H1 (cell line): ENCODE results near the gene GNAQ. TPM values are rescaled to one million over a fixed set of nuclear protein-coding genes. Genes with fewer than 3 reads are reported as not detected.
A peak's percentile ranks its signal among the peaks of the same experiment; 100 is the strongest.

Experiments used
- CTCF ChIA-PET: fragments of 300-600 bp; sonication (Branson Sonifier 250); formaldehyde crosslinking; loops from one replicate; lab custom pipeline; 2021; ENCODE audit not compliant: partially characterized antibody; lab: Charles Lee
- POLR2A ChIA-PET: fragments of 300-600 bp; sonication (Branson Sonifier 250); formaldehyde crosslinking; loops from one replicate; lab custom pipeline; 2021; ENCODE audit warnings: inconsistent platforms; ENCODE audit not compliant: partially characterized antibody; lab: Charles Lee
- DNase-seq, 2 experiments: peaks; one replicate each; pipeline versions ENCODE4 v3.0.0 to v3.0.0-alpha.2; 2010 to 2022; ENCODE audit warnings: low spot score in 2 of 2, low read depth in 1 of 2, mixed read lengths in 1 of 2
- FAIRE-seq: peaks from 2 replicates; lab custom pipeline; 2011; peaks lifted over from hg19 to GRCh38; lab: Jason Lieb, UNC
- H2AFZ ChIP-seq: 2 replicates; pipeline ENCODE4 v1.8.1; 2012; ENCODE audit warnings: low read length, inconsistent platforms
- H2AK5ac ChIP-seq: 2 replicates; pipeline ENCODE4 v1.6.1; 2013; ENCODE audit warnings: low read depth, low read length
- H2BK120ac ChIP-seq: replicated peaks from 2 replicates; pipeline ENCODE3; 2013; ENCODE audit warnings: low read depth, low read length, inconsistent platforms
- H2BK12ac ChIP-seq: 2 replicates; pipeline ENCODE4 v1.6.1; 2013; ENCODE audit warnings: low read depth, low read length
- H2BK15ac ChIP-seq: 2 replicates; pipeline ENCODE4 v1.6.1; 2013; ENCODE audit warnings: low read length
- H2BK20ac ChIP-seq: 2 replicates; pipeline ENCODE4 v1.6.1; 2013; ENCODE audit warnings: low read length
- H2BK5ac ChIP-seq: 2 replicates; pipeline ENCODE4 v1.6.1; 2013; ENCODE audit warnings: low read depth, low read length
- H3K14ac ChIP-seq: 2 replicates; pipeline ENCODE4 v1.6.1; 2013; ENCODE audit warnings: inconsistent platforms; ENCODE audit not compliant: insufficient read length
- H3K18ac ChIP-seq: 2 replicates; pipeline ENCODE4 v1.6.1; 2013; ENCODE audit warnings: low read length; ENCODE audit errors: extremely low read depth
- H3K23ac ChIP-seq: 2 replicates; pipeline ENCODE4 v1.6.1; 2013; ENCODE audit warnings: inconsistent platforms; ENCODE audit not compliant: insufficient read length
- H3K23me2 ChIP-seq: 2 replicates; pipeline ENCODE4 v1.6.1; 2013; ENCODE audit warnings: low read depth, low read length
- H3K27ac ChIP-seq: 2 replicates; pipeline ENCODE4 v1.6.1; 2011; ENCODE audit warnings: low read depth, low read length, inconsistent platforms
- H3K27me3 ChIP-seq, 4 experiments: replicated peaks in 1 of 4; 1 replicate in 1 of 4; 2 replicates in 3 of 4; pipeline versions ENCODE4 v1.6.1 to v1.8.1; 2011 to 2013; ENCODE audit warnings: low read length in 3 of 4, mild to moderate bottlenecking in 3 of 4, inconsistent platforms in 2 of 4, mixed read lengths in 2 of 4, moderate library complexity in 1 of 4; ENCODE audit not compliant: control insufficient read depth in 3 of 4, insufficient read depth in 3 of 4; ENCODE audit errors: extremely low read depth in 1 of 4
- H3K36me3 ChIP-seq, 4 experiments: 2 replicates each; pipeline versions ENCODE4 v1.6.1 to v1.8.1; 2011 to 2013; ENCODE audit warnings: mild to moderate bottlenecking in 4 of 4, low read length in 3 of 4, moderate library complexity in 2 of 4, control low read depth in 1 of 4, inconsistent platforms in 1 of 4; ENCODE audit not compliant: insufficient read depth in 4 of 4, control insufficient read depth in 2 of 4
- H3K4ac ChIP-seq: replicated peaks from 2 replicates; pipeline ENCODE3; 2013; ENCODE audit warnings: low read length, low read depth, mixed read lengths, inconsistent platforms; ENCODE audit not compliant: insufficient read length
- H3K4me1 ChIP-seq, 4 experiments: replicated peaks in 1 of 4; 1 replicate in 1 of 4; 2 replicates in 3 of 4; pipeline versions ENCODE4 v1.6.1 to v1.8.1; 2011 to 2013; ENCODE audit warnings: low read length in 3 of 4, inconsistent platforms in 2 of 4, mixed read lengths in 1 of 4; ENCODE audit not compliant: insufficient read depth in 4 of 4, control insufficient read depth in 3 of 4
- H3K4me2 ChIP-seq, 2 experiments: 2 replicates each; pipeline versions ENCODE4 v1.6.1 to v1.8.1; 2011 to 2013; ENCODE audit warnings: low read depth in 2 of 2, low read length in 2 of 2, control low read depth in 1 of 2, inconsistent platforms in 1 of 2, mild to moderate bottlenecking in 1 of 2; ENCODE audit not compliant: insufficient read depth in 1 of 2
- H3K4me3 ChIP-seq, 4 experiments: fragments of 200-600, 300-600 bp in 1 of 4; sonication (generic), shearing (Covaris generic), sonication (Bioruptor Twin) in 1 of 4; 2 replicates each; pipeline versions ENCODE4 v1.5.1 to v1.8.1; 2011 to 2016; ENCODE audit warnings: low read length in 4 of 4, low read depth in 3 of 4, control low read depth in 2 of 4, inconsistent platforms in 2 of 4, mild to moderate bottlenecking in 2 of 4, mixed read lengths in 1 of 4, moderate library complexity in 1 of 4; ENCODE audit not compliant: insufficient read depth in 2 of 4; ENCODE audit errors: extremely low read depth in 1 of 4
- H3K56ac ChIP-seq: replicated peaks from 2 replicates; pipeline ENCODE3; 2013; ENCODE audit warnings: low read depth, mild to moderate bottlenecking, mixed read lengths, low read length, inconsistent platforms; ENCODE audit not compliant: insufficient read length
- H3K79me1 ChIP-seq: 2 replicates; pipeline ENCODE4 v1.6.1; 2013; ENCODE audit warnings: low read depth, low read length, control low read depth
- H3K79me2 ChIP-seq, 2 experiments: 2 replicates each; pipeline versions ENCODE4 v1.6.1 to v1.8.1; 2012 to 2013; ENCODE audit warnings: low read length in 2 of 2, mild to moderate bottlenecking in 2 of 2, inconsistent platforms in 1 of 2; ENCODE audit not compliant: insufficient read depth in 2 of 2, control insufficient read depth in 1 of 2
- H3K9ac ChIP-seq, 4 experiments: replicated peaks in 1 of 4; 1 replicate in 1 of 4; 2 replicates in 3 of 4; pipeline versions ENCODE4 v1.6.1 to v1.8.1; 2011 to 2013; ENCODE audit warnings: low read depth in 3 of 4, low read length in 3 of 4, control low read depth in 2 of 4, mild to moderate bottlenecking in 2 of 4, moderate library complexity in 2 of 4, inconsistent platforms in 1 of 4; ENCODE audit errors: extremely low read depth in 1 of 4
- H3K9me3 ChIP-seq, 2 experiments: 2 replicates each; pipeline versions ENCODE4 v1.6.1 to v1.8.1; 2012 to 2013; ENCODE audit warnings: mild to moderate bottlenecking in 2 of 2, moderate library complexity in 2 of 2, control low read depth in 1 of 2, inconsistent platforms in 1 of 2, low read depth in 1 of 2, low read length in 1 of 2, mixed read lengths in 1 of 2; ENCODE audit not compliant: insufficient read depth in 2 of 2
- H4K20me1 ChIP-seq, 2 experiments: replicated peaks in 1 of 2; 2 replicates each; pipeline versions ENCODE3 to v1.8.1; 2011 to 2013; ENCODE audit warnings: inconsistent platforms in 2 of 2, low read length in 2 of 2, mild to moderate bottlenecking in 1 of 2; ENCODE audit not compliant: insufficient read depth in 2 of 2, control insufficient read depth in 1 of 2
- H4K5ac ChIP-seq: 2 replicates; pipeline ENCODE4 v1.6.1; 2013; ENCODE audit warnings: low read length, low read depth, mixed read lengths, inconsistent platforms; ENCODE audit not compliant: insufficient read length
- H4K8ac ChIP-seq: 2 replicates; pipeline ENCODE4 v1.8.0; 2013; ENCODE audit warnings: mild to moderate bottlenecking, moderate library complexity, low read length, inconsistent platforms; ENCODE audit not compliant: insufficient read depth; ENCODE audit errors: extremely low read depth
- H4K91ac ChIP-seq: replicated peaks from 2 replicates; pipeline ENCODE3; 2013; ENCODE audit warnings: low read length, mixed read lengths, inconsistent platforms; ENCODE audit not compliant: insufficient read length
- CBX8 ChIP-seq: fragments of 300-800, 300-1000 bp; sonication (generic); IDR thresholded peaks from 2 replicates; pipeline ENCODE4 v1.7.1; 2016; ENCODE audit warnings: low read depth, low read length, borderline replicate concordance
- CHD1 ChIP-seq: IDR thresholded peaks from 2 replicates; pipeline ENCODE4 v1.6.1; 2012; ENCODE audit warnings: low read depth, low read length, improper control_type of control experiment
- EP300 ChIP-seq, 2 experiments: IDR thresholded peaks; 1 replicate in 1 of 2; 2 replicates in 1 of 2; pipeline ENCODE4 v1.6.1; 2011 to 2012; ENCODE audit warnings: low read depth in 2 of 2, low read length in 2 of 2, mild to moderate bottlenecking in 2 of 2, borderline replicate concordance in 1 of 2, inconsistent platforms in 1 of 2, moderate library complexity in 1 of 2
- FOSL1 ChIP-seq: IDR thresholded peaks from 2 replicates; pipeline ENCODE4 v1.6.1; 2011; ENCODE audit warnings: mild to moderate bottlenecking, low read depth, low read length, moderate library complexity; ENCODE audit not compliant: insufficient read depth
- RXRA ChIP-seq: IDR thresholded peaks from 2 replicates; pipeline ENCODE4 v1.6.1; 2011; ENCODE audit warnings: low read depth, mild to moderate bottlenecking, low read length, moderate library complexity; ENCODE audit not compliant: insufficient read depth
- SAP30 ChIP-seq: fragments of 300-600 bp; sonication (generic); IDR thresholded peaks from 2 replicates; pipeline ENCODE4 v1.7.1; 2012; ENCODE audit warnings: low read length, moderate library complexity, mild to moderate bottlenecking, inconsistent platforms; ENCODE audit not compliant: insufficient read depth, insufficient replicate concordance
- SP1 ChIP-seq: IDR thresholded peaks from 2 replicates; pipeline ENCODE4 v1.6.1; 2011; ENCODE audit warnings: low read depth, low read length
- USF2 ChIP-seq: IDR thresholded peaks from 2 replicates; pipeline ENCODE4 v1.6.1; 2011; ENCODE audit warnings: low read length, improper control_type of control experiment
- WGBS, 2 experiments: shearing (Covaris generic) in 1 of 2; methylation state at CpG; one replicate each; pipeline versions ENCODE4 v1.1.6 to v1.1.7; 2013 to 2015; ENCODE audit warnings: low lambda C conversion rate in 2 of 2, mixed read lengths in 2 of 2, inconsistent platforms in 1 of 2, low coverage in 1 of 2, missing lambda C conversion rate in 1 of 2; ENCODE audit not compliant: insufficient replicate concordance in 2 of 2, insufficient coverage in 1 of 2, insufficient read length in 1 of 2; ENCODE audit errors: extremely low coverage in 1 of 2, missing lambda C conversion rate in 1 of 2; 5-methylcytosine and 5-hydroxymethylcytosine counted together
- polyA plus RNA-seq, 7 experiments: library from polyadenylated mRNA; depleted of rRNA in 3 of 7; stranded (reverse) in 5 of 7; unstranded in 2 of 7; fragments of >200 nt in 5 of 7; fragments of 200-250 nt in 2 of 7; gene quantifications; 1 replicate in 5 of 7; 2 replicates in 1 of 7; 4 replicates in 1 of 7; pipeline versions ENCODE4 v1.2.1 to v1.2.3, GENCODE V29; 2011 to 2013; ENCODE audit warnings: missing spikeins in 2 of 7, mixed read lengths in 2 of 7
- total RNA-seq: library from RNA; stranded (reverse); fragmentation: NEBNext Ultra II Directional; extraction: Animal tissue kit (Norgen Biotek cat#: 25700); gene quantifications from 2 replicates; pipeline ENCODE4 v1.2.1, GENCODE V29; 2021

Gene GNAQ
- total and polyA plus RNA-seq, 2 of the 8 experiments (the other 6 are each of a cell fraction or from before 2014, with no cell fraction given): 22.8 to 63.8 TPM

- H3K4me2 ChIP-seq: no peak overlapping the region
- no peaks in the 10 kb centered on the region for H4K20me1 ChIP-seq
- H4K8ac ChIP-seq: no peak overlapping the region
- H3K4ac ChIP-seq: no peak overlapping the region
- H3K79me2 ChIP-seq: no peaks in the 10 kb centered on the region
- no peak overlapping the region for H4K5ac ChIP-seq
- H2AK5ac ChIP-seq: no peak overlapping the region
- H3K4me3 ChIP-seq: no peak overlapping the region
- FAIRE-seq (no peak), DNase-seq (peak in 1 of 2 experiments; percentile 28)
- no peak overlapping the region for H3K56ac ChIP-seq
- no peaks in the 10 kb centered on the region for H3K79me1 ChIP-seq
- 96% methylated on average over 4 of the region's 4 CpGs; no CpG with 5 or more reads in 1 of the 2 experiments for WGBS, 2 experiments
- no peak overlapping the region for H2BK120ac ChIP-seq
- no peak overlapping the region for H3K23ac ChIP-seq
- ChIA-PET POLR2A (no interaction called here), CTCF (interaction anchor here (0.8 to 2.1 kb wide), 4 partner anchors 13 to 438 kb away, joined by 3 to 6 read pairs (median 3); no protein-coding TSS in a partner anchor)
- H3K9me3 ChIP-seq: no peaks in the 10 kb centered on the region
- no peak overlapping the region for H2BK12ac ChIP-seq
- no peaks in the 10 kb centered on the region for H3K4me1 ChIP-seq
- no peak overlapping the region for H3K9ac ChIP-seq
- H3K14ac ChIP-seq: no peak overlapping the region
- H2BK5ac ChIP-seq: no peak overlapping the region
- H3K27ac ChIP-seq: no peak overlapping the region
- H2BK15ac ChIP-seq: no peak overlapping the region
- H3K18ac ChIP-seq: no peak overlapping the region
- H2AFZ ChIP-seq: no peak overlapping the region
- no peaks in the 10 kb centered on the region for H3K36me3 ChIP-seq
- no peak overlapping the region for H2BK20ac ChIP-seq
- H4K91ac ChIP-seq: no peak overlapping the region
- no peaks in the 10 kb centered on the region for H3K27me3 ChIP-seq
- H3K23me2 ChIP-seq: no peaks in the 10 kb centered on the region
- no peak for TF ChIP-seq EP300 (IDR thresholded peaks at IDR 0.05; ENCODE audit: borderline replicate concordance in 1 of 2, low read depth in 2 of 2, low read length in 2 of 2)
- no peak for TF ChIP-seq USF2
- no peak for TF ChIP-seq CHD1
- no peak for TF ChIP-seq SAP30
- no peak for TF ChIP-seq CBX8
- no peak for TF ChIP-seq RXRA
- TF ChIP-seq SP1: no peak
- TF ChIP-seq FOSL1: no peak
Measured at GRCh38 chr9:77677397-77677796, 354.2 kb downstream of the GNAQ start.
